GM12878 (cell line): ENCODE data around the gene XG. TPM values are rescaled to one million over a fixed set of nuclear protein-coding genes. Genes with fewer than 3 reads are reported as not detected.

Experiments
- ASH2L ChIP-seq: fragments of 300-600, 200-600 bp; sonication (generic); IDR thresholded peaks from 2 replicates; pipeline ENCODE4 v1.6.1; 2017; ENCODE audit warnings: low read depth, mild to moderate bottlenecking, borderline replicate concordance
- ATF2 ChIP-seq: IDR thresholded peaks from 2 replicates; pipeline ENCODE4 v1.6.1; 2012; ENCODE audit warnings: low read length, inconsistent platforms
- CUX1 ChIP-seq: IDR thresholded peaks from 2 replicates; pipeline ENCODE4 v1.6.1; 2012; ENCODE audit warnings: improper control_type of control experiment, low read depth, low read length; ENCODE audit not compliant: insufficient replicate concordance
- ESRRA ChIP-seq: IDR thresholded peaks from 2 replicates; pipeline ENCODE4 v1.6.1; 2012; ENCODE audit warnings: mild to moderate bottlenecking, low read length, improper control_type of control experiment
- GATAD2B ChIP-seq: fragments of 450-650 bp; conservative IDR thresholded peaks from 2 replicates; pipeline ENCODE4 v1.6.1; 2017; ENCODE audit warnings: low read depth, mild to moderate bottlenecking, moderate library complexity
- HCFC1 ChIP-seq: fragments of 150-350 bp; IDR thresholded peaks from 2 replicates; pipeline ENCODE4 v1.6.1; 2014; ENCODE audit warnings: low read length
- HSF1 ChIP-seq: fragments of 150-350 bp; IDR thresholded peaks from 2 replicates; pipeline ENCODE4 v1.6.1; 2014; ENCODE audit warnings: mild to moderate bottlenecking, low read depth, low read length
- LARP7 ChIP-seq: fragments of 450-650 bp; IDR thresholded peaks from 2 replicates; pipeline ENCODE4 v1.6.1; 2017; ENCODE audit warnings: mild to moderate bottlenecking
- RAD21 ChIP-seq: IDR thresholded peaks from 2 replicates; pipeline ENCODE4 v1.6.1; 2011; ENCODE audit warnings: mild to moderate bottlenecking, low read depth, low read length, moderate library complexity; ENCODE audit not compliant: insufficient read depth
- polyA plus RNA-seq, 11 experiments: library from polyadenylated mRNA; depleted of rRNA in 4 of 11; unstranded in 6 of 11; stranded (reverse) in 5 of 11; fragments of >200 nt; fragmentation: Nextera tagmentation in 4 of 11; fragmentation: Illumina TruSeq in 1 of 11; extraction: Ambion mirVana in 4 of 11; extraction: Trizol in 1 of 11; gene quantifications; 1 replicate in 1 of 11; 2 replicates in 10 of 11; pipeline versions ENCODE4 v1.2.1 to v1.2.3, GENCODE V29; 2011 to 2016; ENCODE audit warnings: inconsistent platforms in 2 of 11, missing spikeins in 2 of 11, low read depth in 1 of 11
- total RNA-seq, 4 experiments: library from RNA; depleted of rRNA in 3 of 4; stranded (reverse); fragments of >200 nt in 3 of 4; fragmentation: Illumina TruSeq in 1 of 4; extraction: Trizol in 1 of 4; gene quantifications; 2 replicates each; pipeline versions ENCODE4 v1.2.1 to v1.2.3, GENCODE V29; 2013 to 2021

The XG gene
- total and polyA plus RNA-seq, 10 of the 15 experiments (the other 5 are each of a cell fraction or from before 2014, with no cell fraction given): not detected

- TF ChIP-seq CUX1: no peak
- no peak for TF ChIP-seq ATF2
- TF ChIP-seq ASH2L: no peak
- TF ChIP-seq RAD21: no peak
- TF ChIP-seq LARP7: no peak
- no peak for TF ChIP-seq ESRRA
- no peak for TF ChIP-seq HSF1
- no peak for TF ChIP-seq HCFC1
- TF ChIP-seq GATAD2B: no peak
Measured at GRCh38 chrX:2782171-2782570, 30.3 kb downstream of the XG start (continued).
